Measurements from ENCODE around the gene KAT7. TPM values are rescaled to one million over a fixed set of nuclear protein-coding genes. Genes with fewer than 3 reads are reported as not detected.

The KAT7 gene
- total and polyA plus RNA-seq, 2 of the 8 experiments (the other 6 are each of a cell fraction or from before 2014, with no cell fraction given), result 90.9 to 139 TPM

DNA sequence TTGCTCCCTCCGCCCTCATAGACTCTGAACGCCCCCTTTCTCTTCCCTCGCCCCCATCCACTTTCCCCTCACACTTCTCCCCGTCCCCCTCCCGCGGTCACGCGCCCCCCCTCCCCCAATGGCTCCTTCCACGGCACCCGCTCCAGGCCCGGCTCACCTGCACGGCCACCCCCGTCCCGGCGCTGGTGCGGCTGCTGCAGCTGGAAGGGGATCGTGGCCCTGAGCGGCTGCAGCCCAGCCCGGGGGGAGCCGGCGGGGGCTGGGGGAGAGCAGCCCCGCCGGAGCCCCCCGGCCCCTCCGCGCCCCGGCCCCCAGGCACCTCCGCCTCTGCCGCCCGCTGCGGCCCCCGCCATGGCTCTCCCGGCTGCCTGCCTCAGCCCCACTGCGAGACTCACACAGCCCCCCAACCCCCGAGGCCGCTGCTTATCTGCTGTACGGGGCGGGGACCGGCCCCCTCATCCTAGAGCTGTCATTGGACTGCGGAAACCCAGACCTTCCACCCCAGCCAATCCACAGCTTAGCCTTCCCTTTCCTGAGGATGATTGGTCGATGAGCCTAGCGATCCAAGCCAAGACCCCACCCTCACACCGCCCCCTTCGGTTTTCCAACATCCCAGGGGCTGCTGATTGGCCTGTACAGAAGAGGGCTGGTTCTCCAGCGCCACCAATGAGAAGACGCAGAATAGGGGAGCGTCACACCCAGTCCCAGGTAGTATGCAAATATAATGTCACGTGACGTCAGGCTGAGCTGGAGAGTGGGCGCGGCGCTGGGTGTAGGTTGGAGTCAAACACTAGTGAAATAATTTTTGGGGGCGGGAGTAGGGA is 24.5 kb upstream of the KAT7 start, which contains the start of gene FAM117A:
FAM117A (minus strand) TSS at position 397 of the 824 bp plus-strand sequence; CDS start at position 353, 44 bp downstream.
- ChIA-PET CTCF (ENCODE audit: partially characterized antibody) (interaction anchor here (0.6 to 1.4 kb wide), 5 partner anchors 18 to 483 kb away, joined by 3 to 4 read pairs (median 3); partner anchors contain the start of gene SLC35B1), POLR2A (ENCODE audit: partially characterized antibody) (interaction anchor here (0.6 to 4.7 kb wide), 39 partner anchors 11 to 350 kb away, joined by 3 to 59 read pairs (median 4); partner anchors contain the start of genes KAT7 and SLC35B1)
- no peak within 1 kb of the TSS for H2BK20ac ChIP-seq (ENCODE audit: low read length)
- H4K91ac ChIP-seq (replicated peaks; ENCODE audit: insufficient read length, low read length), result peak within 1 kb of the TSS; percentile 35
- no peak within 1 kb of the TSS for H3K14ac ChIP-seq (ENCODE audit: insufficient read length)
- peak within 1 kb of the TSS; percentile 59; the same call in 1 of the 2 replicates for H2AFZ ChIP-seq (ENCODE audit: low read length)
- WGBS, 2 experiments (ENCODE audit: extremely low coverage in 1 of 2, insufficient coverage in 1 of 2, insufficient read length in 1 of 2, insufficient replicate concordance in 2 of 2, low coverage in 1 of 2, low lambda C conversion rate in 2 of 2, missing lambda C conversion rate in 1 of 2), result 2% methylated on average over 32 of the region's 53 CpGs; no CpG with 5 or more reads in 1 of the 2 experiments
- peaks cover 0 to 18% (median 3%) of the 10 kb centered on the region in 4 experiments; a peak in 5 of 7 replicates for H3K4me1 ChIP-seq (replicated peaks in 1 of 4; ENCODE audit: control insufficient read depth in 3 of 4, insufficient read depth in 4 of 4, low read length in 3 of 4)
- H3K23me2 ChIP-seq (ENCODE audit: low read depth, low read length), result peaks cover 7% of the 10 kb centered on the region; the same call in 1 of the 2 replicates
- no peak within 1 kb of the TSS for H2BK120ac ChIP-seq (replicated peaks; ENCODE audit: low read depth, low read length)
- DNase-seq (ENCODE audit: low read depth in 1 of 2, low spot score in 2 of 2), result peak; percentile 91 to 98
- H3K4me3 ChIP-seq (ENCODE audit: extremely low read depth in 1 of 4, insufficient read depth in 2 of 4, low read depth in 3 of 4, low read length in 4 of 4), result peak within 1 kb of the TSS; percentile 68 to 99 (median 80)
- H3K4ac ChIP-seq (replicated peaks; ENCODE audit: insufficient read length, low read depth, low read length), result no peak within 1 kb of the TSS
- peak within 1 kb of the TSS; percentile 21 for H3K27ac ChIP-seq (ENCODE audit: low read depth, low read length)
- H3K23ac ChIP-seq (ENCODE audit: insufficient read length), result no peak within 1 kb of the TSS
- H3K9me3 ChIP-seq (ENCODE audit: insufficient read depth in 2 of 2, low read depth in 1 of 2, low read length in 1 of 2), result no peaks in the 10 kb centered on the region
- peak; percentile 88 for FAIRE-seq
- no peak within 1 kb of the TSS for H3K56ac ChIP-seq (replicated peaks; ENCODE audit: insufficient read length, low read depth, low read length)
- H2BK15ac ChIP-seq (ENCODE audit: low read length), result 0 out of 2 replicates have a peak within 1 kb of the TSS, but pooled peaks have one; percentile 66
- no peaks in the 10 kb centered on the region for H3K79me1 ChIP-seq (ENCODE audit: low read depth, low read length)
- no peaks in the 10 kb centered on the region for H3K27me3 ChIP-seq (replicated peaks in 1 of 4; ENCODE audit: control insufficient read depth in 3 of 4, extremely low read depth in 1 of 4, insufficient read depth in 3 of 4, low read length in 3 of 4)
- H4K8ac ChIP-seq (ENCODE audit: extremely low read depth, insufficient read depth, low read length), result no peak within 1 kb of the TSS; the same call in 1 of the 2 replicates
- H4K5ac ChIP-seq (ENCODE audit: insufficient read length, low read depth, low read length), result no peak within 1 kb of the TSS
- H3K79me2 ChIP-seq (ENCODE audit: control insufficient read depth in 1 of 2, insufficient read depth in 2 of 2, low read length in 2 of 2), result peaks cover 20 to 46% of the 10 kb centered on the region in 2 experiments
- peak within 1 kb of the TSS; percentile 64; the same call in 1 of the 2 replicates for H3K18ac ChIP-seq (ENCODE audit: extremely low read depth, low read length)
- H3K9ac ChIP-seq (replicated peaks in 1 of 4; ENCODE audit: extremely low read depth in 1 of 4, low read depth in 3 of 4, low read length in 3 of 4), result peak within 1 kb of the TSS in 3 of 4 experiments; percentile 19 to 53 (median 36); a peak in 5 of 7 replicates
- H2BK12ac ChIP-seq (ENCODE audit: low read depth, low read length), result no peak within 1 kb of the TSS
- no peak within 1 kb of the TSS for H2AK5ac ChIP-seq (ENCODE audit: low read depth, low read length)
- H4K20me1 ChIP-seq (replicated peaks in 1 of 2; ENCODE audit: control insufficient read depth in 1 of 2, insufficient read depth in 2 of 2, low read length in 2 of 2), result peaks cover 0 to 2% of the 10 kb centered on the region in 2 experiments
- H3K4me2 ChIP-seq (ENCODE audit: insufficient read depth in 1 of 2, low read depth in 2 of 2, low read length in 2 of 2), result peak within 1 kb of the TSS; percentile 69 to 90
- H2BK5ac ChIP-seq (ENCODE audit: low read depth, low read length), result no peak within 1 kb of the TSS
- no peaks in the 10 kb centered on the region for H3K36me3 ChIP-seq (ENCODE audit: control insufficient read depth in 2 of 4, insufficient read depth in 4 of 4, low read length in 3 of 4)
- TF ChIP-seq CEBPB (IDR thresholded peaks at IDR 0.05; ENCODE audit: low read depth, low read length) (no peak), RNF2 (IDR thresholded peaks at IDR 0.05; ENCODE audit: borderline replicate concordance, low read depth, low read length, missing control alignments, poor library complexity, severe bottlenecking) (no peak), CREB1 (IDR thresholded peaks at IDR 0.05) (peak; percentile 79), CTBP2 (IDR thresholded peaks at IDR 0.05; ENCODE audit: borderline replicate concordance, insufficient read depth, insufficient read length, low read length) (no peak), SRF (IDR thresholded peaks at IDR 0.05; ENCODE audit: low read depth, low read length) (no peak), PHF8 (conservative IDR thresholded peaks at IDR 0.05; ENCODE audit: low read depth, low read length) (peak; percentile 71; the same call in 1 of the 2 replicates)

Measured in H1 (cell line).